HG03460 (cell line): ENCODE measurements around the gene MFSD1.

ENCODE experiments used
- ATAC-seq: cut with Tn5 transposase; IDR thresholded peaks from one replicate; pipeline ENCODE4 v1.9.1; 2021; ENCODE audit not compliant: unreplicated experiment

MFSD1 gene

DNA sequence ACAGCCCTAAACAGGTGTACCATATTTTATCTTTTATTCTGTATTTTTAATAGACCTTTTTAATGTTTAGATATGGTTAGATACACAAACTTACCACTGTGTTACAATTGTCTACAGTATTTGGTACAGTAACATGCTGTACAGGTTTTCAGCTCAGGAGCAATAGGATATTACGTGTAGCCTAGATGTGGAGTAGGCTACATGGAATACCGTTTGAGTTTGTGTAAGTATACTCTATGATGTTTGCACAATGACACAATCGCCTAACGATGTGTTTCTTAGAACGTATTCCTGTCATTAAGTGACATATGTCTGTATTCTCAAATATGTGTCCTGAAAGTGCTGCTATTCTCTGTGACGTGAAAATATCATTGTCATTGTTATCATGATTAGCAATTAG is 62.6 kb downstream of the MFSD1 start:
- ATAC-seq = no peak

GRCh38 chr3:158875700-158876099 is 73.8 kb downstream of the MFSD1 start:
- ATAC-seq = no peak
